AG04450 (cell line): ENCODE data around the gene ASIC1. TPM values are rescaled to one million over a fixed set of nuclear protein-coding genes. Genes with fewer than 3 reads are reported as not detected.

Experiments used
- CTCF ChIA-PET: fragments of 300-600, 350-600 bp; formaldehyde crosslinking; extraction: SDS; loops from one replicate; lab custom pipeline; 2022; ENCODE audit warnings: antibody characterized with exemption, inconsistent platforms; lab: Charles Lee
- POLR2A ChIA-PET: fragments of 350-600 bp; formaldehyde crosslinking; extraction: SDS; loops from one replicate; lab custom pipeline; 2021; ENCODE audit warnings: antibody characterized with exemption, inconsistent platforms; lab: Yijun Ruan, JAX
- DNase-seq: peaks from one replicate; pipeline ENCODE4 v3.0.0-alpha.2; 2011; ENCODE audit warnings: low read depth, low spot score
- H3K27ac ChIP-seq: one replicate; pipeline ENCODE4 v1.5.1; 2012; ENCODE audit warnings: low read depth, low read length, control low read depth
- H3K27me3 ChIP-seq: one replicate; pipeline ENCODE4 v1.6.0; 2012; ENCODE audit warnings: low read length; ENCODE audit not compliant: control insufficient read depth, insufficient read depth
- H3K4me3 ChIP-seq: 2 replicates; pipeline ENCODE4 v1.5.1; 2011; ENCODE audit warnings: mild to moderate bottlenecking, low read depth, low read length, control low read depth
- H3K9me3 ChIP-seq: 2 replicates; pipeline ENCODE4 v1.5.1; 2012; ENCODE audit warnings: low read length; ENCODE audit not compliant: control insufficient read depth, insufficient read depth
- polyA minus RNA-seq: library from RNA; depleted of rRNA, polyadenylated mRNA; stranded (reverse); fragments of >200 nt; gene quantifications from 2 replicates; pipeline ENCODE4 v1.2.3, GENCODE V29; 2011; rRNA and poly(A)+ RNA removed
- polyA plus RNA-seq: library from polyadenylated mRNA; depleted of rRNA; stranded (reverse); fragments of >200 nt; gene quantifications from 2 replicates; pipeline ENCODE4 v1.2.3, GENCODE V29; 2011; rRNA removed
- TF ChIP-seq, protein P1 (sequence below): IDR thresholded peaks from 2 replicates; pipeline ENCODE4 v1.5.1; 2011; ENCODE audit warnings: low read depth, low read length, control low read depth, inconsistent platforms

The ASIC1 gene
- 9.9 and 10.2 TPM in 2 replicates for polyA plus RNA-seq
- 10.4 and 13.4 TPM in 2 replicates for polyA minus RNA-seq

GRCh38 chr12:50057000-50057841, at the start of gene ASIC1:
TSS of gene ASIC1 (plus strand) at chr12:50057596. CDS start at chr12:50058767, 1,171 bp downstream.
- Histone ChIP-seq H3K4me3 (peak within 1 kb of the TSS; percentile 72), H3K27ac (no peak within 1 kb of the TSS), H3K27me3 (peaks cover 29% of the 10 kb centered on the region), H3K9me3 (no peaks in the 10 kb centered on the region; the same call in 1 of the 2 replicates)
- no peak for DNase-seq
- TF ChIP-seq, protein P1, sequence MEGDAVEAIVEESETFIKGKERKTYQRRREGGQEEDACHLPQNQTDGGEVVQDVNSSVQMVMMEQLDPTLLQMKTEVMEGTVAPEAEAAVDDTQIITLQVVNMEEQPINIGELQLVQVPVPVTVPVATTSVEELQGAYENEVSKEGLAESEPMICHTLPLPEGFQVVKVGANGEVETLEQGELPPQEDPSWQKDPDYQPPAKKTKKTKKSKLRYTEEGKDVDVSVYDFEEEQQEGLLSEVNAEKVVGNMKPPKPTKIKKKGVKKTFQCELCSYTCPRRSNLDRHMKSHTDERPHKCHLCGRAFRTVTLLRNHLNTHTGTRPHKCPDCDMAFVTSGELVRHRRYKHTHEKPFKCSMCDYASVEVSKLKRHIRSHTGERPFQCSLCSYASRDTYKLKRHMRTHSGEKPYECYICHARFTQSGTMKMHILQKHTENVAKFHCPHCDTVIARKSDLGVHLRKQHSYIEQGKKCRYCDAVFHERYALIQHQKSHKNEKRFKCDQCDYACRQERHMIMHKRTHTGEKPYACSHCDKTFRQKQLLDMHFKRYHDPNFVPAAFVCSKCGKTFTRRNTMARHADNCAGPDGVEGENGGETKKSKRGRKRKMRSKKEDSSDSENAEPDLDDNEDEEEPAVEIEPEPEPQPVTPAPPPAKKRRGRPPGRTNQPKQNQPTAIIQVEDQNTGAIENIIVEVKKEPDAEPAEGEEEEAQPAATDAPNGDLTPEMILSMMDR, result peak; percentile 14; the same call in 1 of the 2 replicates
- CTCF ChIA-PET, result interaction anchor here (0.6 to 6.4 kb wide), 7 partner anchors 10 to 990 kb away, joined by 4 to 89 read pairs (median 30); partner anchors contain the start of gene AQP6
- POLR2A ChIA-PET, result no interaction called here

DNA sequence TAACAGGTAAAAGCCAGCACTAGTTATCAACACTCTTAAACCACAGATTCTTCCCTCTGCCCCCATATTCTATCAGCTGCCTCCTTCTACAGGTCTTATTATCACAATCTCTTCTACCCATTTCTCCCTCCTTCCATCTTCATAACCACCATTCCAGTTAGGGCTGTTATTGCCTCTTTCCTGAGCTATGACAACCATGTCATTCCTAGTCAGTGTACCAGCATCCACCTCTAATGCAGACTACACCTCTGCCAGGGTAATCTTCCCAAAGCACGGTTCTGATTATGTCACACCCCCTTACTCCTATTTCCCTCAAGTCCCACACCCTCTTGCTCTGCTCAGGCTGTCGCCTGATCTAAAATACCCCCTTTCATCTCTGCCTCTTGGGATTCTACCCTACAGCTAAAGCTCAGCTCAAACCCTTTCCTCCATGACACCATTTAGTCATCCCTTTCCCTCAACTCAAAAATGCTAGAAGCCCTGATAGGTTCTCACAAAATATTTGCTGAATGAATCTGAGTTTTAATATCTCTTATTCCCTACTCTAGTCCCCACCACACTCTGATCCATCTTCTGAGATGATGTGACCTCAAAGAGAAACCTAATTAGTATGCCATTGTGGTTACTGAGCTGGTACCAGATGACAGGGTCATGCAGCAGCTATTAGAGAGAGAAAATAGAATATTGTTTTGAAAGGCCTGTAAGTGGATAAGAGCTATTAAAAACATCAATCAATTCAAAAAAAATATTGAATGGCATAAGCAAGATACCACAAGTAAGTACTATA, 43.8 kb upstream of the ASIC1 start:
- H3K27ac ChIP-seq, result no peak overlapping the region
- DNase-seq, result no peak
- ChIA-PET POLR2A (no interaction called here), CTCF (interaction anchor here (0.7 to 1.2 kb wide), 2 partner anchors 39 to 97 kb away, joined by 3 to 6 read pairs; no protein-coding TSS in a partner anchor)
- no peak overlapping the region for H3K4me3 ChIP-seq
- H3K9me3 ChIP-seq, result no peaks in the 10 kb centered on the region
- TF ChIP-seq, protein P1, result no peak
- H3K27me3 ChIP-seq, result no peaks in the 10 kb centered on the region

DNA sequence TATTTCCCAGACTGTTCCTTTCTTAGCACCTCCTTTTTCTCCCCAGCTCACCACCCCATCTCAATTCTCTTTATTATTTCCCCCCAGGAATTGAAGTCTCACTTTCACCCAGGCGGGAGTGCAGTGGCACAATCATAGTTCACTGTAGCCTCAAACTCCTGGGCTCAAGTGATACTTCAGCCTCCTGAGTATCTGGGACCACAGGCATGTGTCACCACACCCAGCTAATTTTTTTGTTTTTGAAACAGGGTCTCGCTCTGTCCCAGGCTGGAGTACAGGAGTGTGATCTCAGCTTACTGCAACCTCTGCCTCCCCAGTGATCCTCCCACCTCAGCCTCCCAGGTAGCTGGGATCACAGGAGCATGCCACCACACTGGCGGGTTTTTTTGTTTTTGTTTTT, 43.1 kb upstream of the ASIC1 start:
- no peaks in the 10 kb centered on the region for H3K9me3 ChIP-seq
- no peak overlapping the region for H3K4me3 ChIP-seq
- H3K27me3 ChIP-seq, result no peaks in the 10 kb centered on the region
- POLR2A ChIA-PET, result no interaction called here
- TF ChIP-seq, protein P1, result no peak
- no peak overlapping the region for H3K27ac ChIP-seq
- no peak for DNase-seq
- CTCF ChIA-PET, result interaction anchor here (0.6 to 1.2 kb wide), 3 partner anchors 25 to 96 kb away, joined by 3 to 6 read pairs (median 3); no protein-coding TSS in a partner anchor

- TF ChIP-seq, protein P1, result no peak
- H3K27me3 ChIP-seq, result no peaks in the 10 kb centered on the region
- peak overlapping the region; percentile 41 for H3K27ac ChIP-seq
- H3K4me3 ChIP-seq, result peak overlapping the region; percentile 36
- no peaks in the 10 kb centered on the region for H3K9me3 ChIP-seq
- POLR2A ChIA-PET, result interaction anchor here (0.6 to 1.5 kb wide), 3 partner anchors 8 to 189 kb away, joined by 3 to 5 read pairs (median 4); partner anchors contain the start of genes NCKAP5L and RACGAP1
- DNase-seq, result peak; percentile 67
- CTCF ChIA-PET, result interaction anchor here (0.6 to 3.9 kb wide), 9 partner anchors 14 to 275 kb away, joined by 3 to 15 read pairs (median 3); partner anchors contain the start of gene TMBIM6
Observed at GRCh38 chr12:50016501-50017475, 40.6 kb upstream of the ASIC1 start.
